HG02588 (cell line): ENCODE data around the gene ANO10.
A peak's percentile ranks its signal among the peaks of the same experiment; 100 is the strongest.
"Not testable (repeated sequence)": the region's sequence is repeated elsewhere in the genome, so short reads cannot be mapped to it uniquely, and the experiment has no call there.

ENCODE experiments used
- ATAC-seq: cut with Tn5 transposase; IDR thresholded peaks from one replicate; pipeline ENCODE4 v1.9.1; 2021; ENCODE audit warnings: mild to moderate bottlenecking, moderate library complexity; ENCODE audit not compliant: unreplicated experiment

The ANO10 gene

GRCh38 chr3:43621656-43622432, at the start of gene ANO10:
TSS of gene ANO10 (minus strand) at chr3:43622011. CDS start at chr3:43605852, 16,159 bp downstream.
- ATAC-seq = peak; percentile 91

- ATAC-seq = no peak
Observed at GRCh38 chr3:43670635-43671522, 49.1 kb upstream of the ANO10 start.

GRCh38 chr3:43665011-43665410, 43.2 kb upstream of the ANO10 start:
- not testable (repeated sequence) for ATAC-seq

GRCh38 chr3:43661376-43661775, 39.6 kb upstream of the ANO10 start:
- not testable (repeated sequence) for ATAC-seq

GRCh38 chr3:43659250-43659880, 37.6 kb upstream of the ANO10 start:
- ATAC-seq = no peak

GRCh38 chr3:43656390-43656789, 34.6 kb upstream of the ANO10 start:
- not testable (repeated sequence) for ATAC-seq

- no peak for ATAC-seq
Observed at GRCh38 chr3:43650345-43650744, 28.5 kb upstream of the ANO10 start.

- no peak for ATAC-seq
Observed at GRCh38 chr3:43649365-43649968, 27.7 kb upstream of the ANO10 start.

GRCh38 chr3:43648957-43649356, 27.1 kb upstream of the ANO10 start:
- no peak for ATAC-seq

- no peak for ATAC-seq
Observed at GRCh38 chr3:43647331-43648166, 25.7 kb upstream of the ANO10 start.

- ATAC-seq = no peak
Observed at GRCh38 chr3:43644443-43644842, 22.6 kb upstream of the ANO10 start.

- no peak for ATAC-seq
Observed at GRCh38 chr3:43641306-43642114, 19.7 kb upstream of the ANO10 start.

GRCh38 chr3:43640681-43641080, 18.9 kb upstream of the ANO10 start:
- no peak for ATAC-seq

- no peak for ATAC-seq
Observed at GRCh38 chr3:43638594-43639447, 17.0 kb upstream of the ANO10 start.

- no peak for ATAC-seq
Observed at GRCh38 chr3:43637702-43638101, 15.9 kb upstream of the ANO10 start.

GRCh38 chr3:43632986-43633385, 11.2 kb upstream of the ANO10 start:
- no peak for ATAC-seq

- no peak for ATAC-seq
Observed at GRCh38 chr3:43632269-43632733, 10.5 kb upstream of the ANO10 start.

- no peak for ATAC-seq
Observed at GRCh38 chr3:43629741-43630140, 7.9 kb upstream of the ANO10 start.
